ENCODE data around the gene ATP11A. TPM values are rescaled to one million over a fixed set of nuclear protein-coding genes. Genes with fewer than 3 reads are reported as not detected.
A peak's percentile ranks its signal among the peaks of the same experiment; 100 is the strongest.

The ATP11A gene
- total and polyA plus RNA-seq, 10 of the 15 experiments (the other 5 are each of a cell fraction or from before 2014, with no cell fraction given): 1.4 to 69.6 (median 14.4) TPM

DNA sequence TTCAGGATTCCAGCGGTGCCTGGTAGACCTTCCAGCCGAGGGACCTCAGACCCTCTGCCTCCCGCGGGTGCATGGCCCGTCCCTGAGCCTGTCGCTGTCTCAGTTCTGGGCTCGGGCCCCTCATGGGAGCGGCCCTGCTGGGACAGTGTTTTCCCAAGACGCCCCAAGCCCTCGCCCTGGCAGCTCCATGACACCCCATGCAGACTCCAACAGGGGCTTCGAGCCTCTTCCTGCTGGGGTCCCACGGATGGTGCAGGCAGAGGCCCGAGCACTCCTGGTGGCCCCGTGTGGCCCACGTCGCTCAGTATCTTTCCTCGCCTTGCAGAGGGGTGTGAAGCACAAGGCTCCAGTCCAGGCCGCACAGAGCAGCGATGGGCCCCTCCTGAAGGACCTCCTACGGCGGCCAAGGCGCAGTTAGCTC, 190.4 kb downstream of the ATP11A start (continued):
- no peak for TF ChIP-seq SIN3A (IDR thresholded peaks at IDR 0.05; ENCODE audit: low read depth, low read length)
- no peak for TF ChIP-seq BRCA1 (IDR thresholded peaks at IDR 0.05; ENCODE audit: low read depth, low read length)
- TF ChIP-seq HDAC6 (IDR thresholded peaks at IDR 0.05; ENCODE audit: unreplicated experiment): no peak

DNA sequence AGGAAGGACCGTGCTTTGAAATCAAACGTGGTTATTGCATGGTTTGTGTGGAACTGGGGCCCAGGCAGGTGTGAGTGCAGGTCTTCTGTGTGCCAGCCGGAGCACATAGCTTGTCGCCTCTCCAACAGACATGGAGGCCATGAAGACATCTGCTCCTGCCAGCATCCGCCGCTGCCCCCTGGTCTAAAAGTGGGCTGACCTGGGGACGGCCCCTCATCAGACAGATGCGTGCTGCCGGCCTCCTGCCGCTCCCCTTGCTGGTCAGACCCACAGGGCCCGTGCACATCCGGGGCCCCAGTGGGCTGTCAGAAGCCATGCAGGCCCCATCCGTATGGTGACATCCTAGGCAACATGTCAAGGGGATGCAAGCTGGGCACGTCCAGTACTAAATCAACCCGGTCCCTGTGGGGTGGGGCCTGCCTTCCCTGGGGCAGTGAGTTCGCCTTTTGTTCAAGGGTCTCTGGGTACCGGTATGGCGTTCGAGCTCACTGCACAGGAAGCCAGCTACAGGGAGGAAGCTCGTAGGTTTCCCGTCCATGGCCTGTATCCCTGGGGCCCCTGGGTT, 191.2 kb downstream of the ATP11A start:
- FAIRE-seq: no peak
- intact Hi-C loops (cut with micrococcal nuclease; ENCODE audit: unreplicated experiment) (no loop called here), in situ Hi-C loops (cut with MboI) (no loop called here)
- RAD21 ChIA-PET (ENCODE audit: unreplicated experiment): no interaction called here
- WGBS (ENCODE audit: insufficient coverage, insufficient replicate concordance, low lambda C conversion rate, missing lambda C conversion rate): 99% methylated on average over 20 of the region's 21 CpGs
- Histone ChIP-seq H4K20me1 (ENCODE audit: control insufficient read depth, insufficient read depth) (no peaks in the 10 kb centered on the region), H3K79me2 (ENCODE audit: control insufficient read depth, insufficient read depth, low read length) (no peaks in the 10 kb centered on the region), H3K36me3 (ENCODE audit: control insufficient read depth in 2 of 2, insufficient read depth in 2 of 2, low read length in 1 of 2) (peaks cover 3 to 4% of the 10 kb centered on the region in 2 experiments; a peak in 3 of 4 replicates), H3K4me1 (ENCODE audit: control insufficient read depth, insufficient read depth, low read length) (no peaks in the 10 kb centered on the region), H3K27ac (ENCODE audit: control insufficient read depth, insufficient read depth) (no peak overlapping the region), H3K9me3 (replicated peaks; ENCODE audit: control insufficient read depth, insufficient read depth, low read length) (no peaks in the 10 kb centered on the region), H3K4me3 (no peak overlapping the region), H3K9ac (ENCODE audit: control insufficient read depth, insufficient read depth, low read length) (no peak overlapping the region), H3K27me3 (replicated peaks in 1 of 2; ENCODE audit: control insufficient read depth in 2 of 2, insufficient read depth in 2 of 2, low read length in 1 of 2) (no peaks in the 10 kb centered on the region), H2AFZ (ENCODE audit: control insufficient read depth, low read depth, low read length) (no peak overlapping the region), H3K4me2 (ENCODE audit: control insufficient read depth, insufficient read depth) (no peak overlapping the region)
- ATAC-seq: no peak
- TF ChIP-seq TCF12 (IDR thresholded peaks at IDR 0.05; ENCODE audit: low read depth, low read length): no peak
- TF ChIP-seq POLR2A (IDR thresholded peaks at IDR 0.05; ENCODE audit: low read depth, low read length): peak; percentile 29; the same call in 1 of the 2 replicates
- SMC1A ChIA-PET (ENCODE audit: uncharacterized antibody, unreplicated experiment): no interaction called here
- POLR2A ChIA-PET: no interaction called here
- CTCF ChIA-PET: no interaction called here
- no peak for DNase-seq (ENCODE audit: low read depth, low spot score)
- no TSS peak for BruUV-seq (replicated peaks)

Measured in GM12878 (cell line).